NCI-H82 treated with DMSO at 0.1 percent for 48 hours (cell line): ENCODE results near the gene CMC2.

Source experiments
- DNase-seq: peaks from one replicate; lab custom pipeline; 2025; ENCODE audit not compliant: unreplicated experiment; lab: John Stamatoyannopoulos, UW

The CMC2 gene

DNA sequence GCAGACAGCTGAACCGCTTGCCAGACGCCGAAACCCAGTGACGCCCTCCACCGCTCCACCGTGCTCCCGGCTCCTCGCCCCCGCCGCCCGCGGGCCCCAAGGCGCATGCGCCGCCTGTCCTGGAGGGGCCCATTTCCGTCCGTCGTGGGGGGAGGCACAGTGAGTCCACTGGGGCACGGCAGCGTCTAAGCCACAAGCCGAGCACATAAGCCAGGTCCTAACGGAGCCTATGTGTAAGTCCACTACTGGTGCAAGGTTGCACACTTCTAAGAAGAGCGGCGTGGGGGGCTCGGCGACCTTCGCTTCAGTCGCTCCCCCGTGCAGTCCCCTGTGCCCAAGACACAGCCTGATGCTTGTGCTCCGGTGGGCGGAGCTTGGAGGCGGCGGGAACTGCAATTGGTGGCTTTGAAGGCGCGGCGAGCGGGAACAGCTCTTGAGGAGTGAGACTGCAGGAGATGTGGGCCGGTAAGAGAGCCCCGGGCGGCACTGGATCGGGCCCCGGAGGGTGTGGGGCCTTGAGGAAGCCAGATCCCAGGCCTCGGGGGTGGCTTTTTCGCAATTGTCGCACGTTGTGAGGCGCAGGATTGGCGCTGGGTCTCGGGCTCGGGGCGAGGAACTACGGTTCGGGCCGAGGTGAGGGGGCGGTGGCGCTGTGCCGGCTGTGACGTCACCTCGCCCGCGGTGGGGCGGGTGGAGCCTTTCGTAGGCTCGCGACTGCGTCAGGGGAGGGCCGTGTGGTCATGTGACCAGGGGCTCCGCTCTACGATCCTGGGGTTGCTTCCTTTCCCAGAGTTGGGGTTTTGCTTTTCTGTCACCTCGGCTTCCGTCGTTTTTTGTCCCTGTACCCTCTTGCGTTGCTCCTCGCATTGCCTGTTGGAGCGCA lies at the start of gene CMC2, which contains the start of gene CENPN:
TSS of gene CMC2 (minus strand) at position 73 of the 883 bp plus-strand sequence. CDS start 9,491 bp downstream, outside the sequence.
TSS of gene CENPN (plus strand) at position 402 of the 883 bp plus-strand sequence. CDS start 4,726 bp downstream, outside the sequence.
- DNase-seq = peak; percentile 84

DNA sequence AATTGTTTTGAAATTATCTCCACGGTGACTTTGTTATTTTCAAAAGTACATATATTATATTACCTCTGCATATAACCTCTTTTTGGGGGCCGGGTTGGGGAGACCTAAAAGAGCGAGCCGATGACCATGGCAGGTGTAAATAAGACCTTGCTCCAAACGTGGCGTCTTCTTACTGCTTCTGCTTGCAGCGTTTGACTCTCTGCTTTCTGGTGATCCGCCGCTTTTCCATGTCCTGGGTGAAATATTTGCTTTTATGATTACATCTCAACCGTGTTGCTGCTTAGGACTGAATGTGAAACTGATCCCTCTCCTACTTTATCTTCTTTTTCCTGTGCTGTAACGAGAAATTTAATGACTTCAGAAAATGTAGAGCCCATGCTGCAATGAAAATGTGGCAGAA lies 47.1 kb upstream of the CMC2 start:
- DNase-seq = no peak

DNA sequence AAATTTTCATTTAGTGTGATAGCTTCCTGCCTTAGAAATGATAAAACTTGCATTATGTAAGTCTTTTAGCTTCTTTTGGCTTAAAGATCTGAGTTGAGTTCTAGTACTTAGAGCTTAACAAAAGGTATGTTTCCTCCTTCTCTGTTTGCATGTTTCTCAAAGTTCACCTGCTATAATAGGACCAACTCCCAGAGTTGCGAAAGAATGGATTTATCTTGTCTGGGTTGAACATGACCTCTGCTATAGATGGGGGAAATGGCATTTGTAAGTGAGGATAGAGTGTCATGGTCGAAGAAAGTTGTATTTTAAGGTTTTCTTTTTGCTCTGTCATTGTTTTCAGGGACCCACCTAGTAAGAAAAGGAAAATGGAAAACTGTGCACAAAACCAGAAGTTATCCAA lies 36.1 kb upstream of the CMC2 start:
- no peak for DNase-seq

DNA sequence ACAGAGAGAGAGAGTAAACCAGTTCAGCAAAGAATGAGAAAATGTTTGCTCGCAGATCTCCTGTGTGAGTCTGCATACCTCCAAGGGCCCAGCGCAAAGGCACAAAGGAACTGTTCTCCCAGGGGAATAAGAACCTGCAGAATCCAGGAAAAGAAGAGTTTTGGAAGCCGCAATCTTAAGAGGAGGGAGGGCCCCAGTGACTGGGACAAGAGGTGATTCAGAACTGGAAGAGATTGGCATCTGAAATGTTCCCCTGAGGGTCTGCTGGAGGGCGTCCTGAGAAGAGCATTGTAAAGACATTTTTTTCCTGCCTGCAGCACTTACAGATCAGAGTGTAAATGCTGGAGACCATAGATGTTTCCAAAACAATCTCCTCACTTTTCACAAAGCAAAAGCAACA lies 35.0 kb upstream of the CMC2 start:
- no peak for DNase-seq

DNA sequence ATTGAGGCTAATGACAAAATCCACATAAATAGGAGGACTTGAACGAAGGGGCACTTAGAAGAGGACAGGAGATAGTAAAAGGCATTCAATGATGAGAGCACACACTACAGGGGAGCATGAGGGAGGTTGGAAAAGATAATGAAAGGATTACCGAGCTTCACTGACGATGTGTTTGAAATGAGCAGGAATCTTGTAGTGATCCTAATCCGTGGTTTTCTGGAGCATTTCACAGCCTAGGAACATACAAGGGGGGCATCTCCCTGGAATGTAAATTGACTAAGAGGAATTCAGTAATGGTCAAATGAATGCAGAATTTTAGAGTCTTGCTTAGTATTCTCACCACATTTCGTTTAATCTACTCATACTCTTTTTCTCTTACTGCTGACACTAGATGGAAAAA lies 34.2 kb upstream of the CMC2 start:
- no peak for DNase-seq

DNA sequence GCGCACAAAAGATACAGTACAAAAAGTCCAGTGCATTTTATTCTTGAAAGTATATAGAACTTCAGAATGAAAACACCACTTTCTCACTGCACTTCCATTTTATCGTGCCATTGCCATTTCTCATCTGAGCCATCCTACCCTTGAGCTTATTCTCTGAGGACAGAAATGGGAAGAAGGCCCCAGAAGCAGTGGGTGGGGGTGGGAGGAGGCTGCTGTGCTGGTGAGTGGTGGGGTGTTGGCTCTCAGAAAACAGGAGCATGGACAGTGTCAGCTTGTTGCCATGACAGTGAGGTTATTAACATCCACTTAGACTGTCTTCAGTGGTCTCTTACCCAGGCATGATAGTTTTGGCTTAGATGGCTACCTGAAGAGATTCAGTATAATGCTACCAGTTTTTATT lies 33.4 kb upstream of the CMC2 start:
- no peak for DNase-seq

DNA sequence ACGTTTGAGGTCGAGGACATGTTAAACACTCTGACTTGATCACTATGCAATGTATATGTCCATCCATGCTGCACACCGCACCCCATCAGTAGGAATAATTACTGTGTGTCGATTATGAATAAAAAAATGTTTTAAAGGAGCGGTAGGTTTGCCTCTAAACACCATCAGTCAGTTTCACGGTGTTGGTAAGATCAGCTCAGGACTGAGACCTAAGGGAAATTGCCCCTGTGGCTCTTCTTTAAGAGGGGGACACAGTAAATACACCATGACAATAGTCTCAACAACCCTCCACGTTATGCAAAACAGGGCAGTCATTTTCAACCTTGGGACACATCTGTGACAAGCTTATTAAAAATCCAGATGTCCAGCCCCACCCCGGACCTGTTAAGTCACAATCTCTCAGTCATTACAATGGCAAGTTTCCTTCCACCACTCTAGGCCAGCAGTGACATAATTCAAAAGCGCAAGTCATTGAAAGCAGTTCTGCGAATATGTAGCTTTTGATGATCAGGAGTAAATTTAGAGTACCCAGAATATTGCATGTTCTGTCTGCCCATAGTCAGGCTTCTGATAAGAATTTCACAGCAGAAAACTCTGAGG lies 30.2 kb upstream of the CMC2 start:
- no peak for DNase-seq

DNA sequence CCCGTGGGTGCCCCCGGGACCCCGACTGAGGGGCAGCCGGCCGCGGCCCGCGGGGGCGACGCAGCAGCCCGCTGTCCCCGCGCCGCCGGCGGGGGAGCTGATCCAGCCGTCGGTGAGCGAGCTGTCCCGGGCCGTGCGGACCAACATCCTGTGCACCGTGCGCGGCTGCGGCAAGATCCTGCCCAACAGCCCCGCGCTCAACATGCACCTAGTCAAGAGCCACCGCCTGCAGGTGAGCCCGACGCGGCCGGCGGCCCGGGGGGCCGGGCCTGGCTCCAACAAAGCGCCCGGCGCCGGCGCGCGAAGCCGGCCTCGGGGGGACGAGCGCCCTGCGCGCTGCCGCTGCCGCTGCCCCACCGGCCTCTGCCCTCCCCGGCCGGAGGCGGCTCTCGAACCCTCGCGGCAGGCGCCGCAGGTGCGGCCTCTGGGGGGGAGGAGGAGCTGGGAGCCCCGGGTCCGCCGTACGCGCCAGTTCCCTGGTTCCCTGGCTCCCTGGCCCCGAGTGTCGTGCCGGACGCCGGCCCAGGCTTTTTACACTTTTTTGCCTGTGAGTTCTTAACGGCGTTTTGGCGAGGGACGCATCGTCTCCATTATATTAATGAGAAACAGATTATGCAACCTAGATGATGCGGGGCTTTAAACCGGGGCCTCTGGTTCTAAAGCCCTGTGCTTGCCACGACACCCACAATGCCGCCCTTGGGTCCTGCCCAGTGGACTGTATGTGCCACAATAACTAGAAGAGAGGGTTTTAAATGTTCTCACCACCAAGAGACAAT lies 29.5 kb upstream of the CMC2 start:
- DNase-seq = no peak

DNA sequence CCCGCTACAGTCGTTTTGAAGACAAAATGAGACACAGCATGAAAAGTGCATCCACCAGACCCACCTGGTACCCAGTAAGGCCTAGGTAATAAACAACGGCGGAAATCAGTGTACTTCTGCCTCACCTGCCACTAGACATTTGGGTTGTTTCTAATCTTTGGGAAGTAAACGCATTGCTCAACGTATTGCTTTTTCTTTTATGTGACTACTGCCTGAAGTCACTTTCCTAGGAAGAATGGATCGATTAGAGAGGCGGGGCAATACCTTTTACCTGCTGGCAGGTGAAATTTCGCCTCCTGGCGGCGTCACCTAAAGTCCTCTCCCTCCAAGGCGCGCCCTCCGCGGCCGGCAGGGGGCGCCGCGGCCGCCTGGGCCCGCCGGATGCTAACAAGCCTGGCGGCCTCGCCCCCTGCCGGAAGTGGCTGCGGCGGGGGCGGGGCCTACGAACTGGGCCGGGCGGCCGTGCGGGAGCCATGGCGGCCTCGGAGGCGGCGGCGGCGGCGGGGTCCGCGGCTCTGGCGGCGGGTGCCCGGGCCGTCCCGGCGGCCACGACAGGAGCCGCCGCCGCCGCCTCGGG lies 28.8 kb upstream of the CMC2 start, which contains the start of gene ATMIN:
TSS of gene ATMIN (plus strand) at position 445 of the 577 bp plus-strand sequence. CDS start at position 474, 29 bp downstream.
- DNase-seq = peak; percentile 17

DNA sequence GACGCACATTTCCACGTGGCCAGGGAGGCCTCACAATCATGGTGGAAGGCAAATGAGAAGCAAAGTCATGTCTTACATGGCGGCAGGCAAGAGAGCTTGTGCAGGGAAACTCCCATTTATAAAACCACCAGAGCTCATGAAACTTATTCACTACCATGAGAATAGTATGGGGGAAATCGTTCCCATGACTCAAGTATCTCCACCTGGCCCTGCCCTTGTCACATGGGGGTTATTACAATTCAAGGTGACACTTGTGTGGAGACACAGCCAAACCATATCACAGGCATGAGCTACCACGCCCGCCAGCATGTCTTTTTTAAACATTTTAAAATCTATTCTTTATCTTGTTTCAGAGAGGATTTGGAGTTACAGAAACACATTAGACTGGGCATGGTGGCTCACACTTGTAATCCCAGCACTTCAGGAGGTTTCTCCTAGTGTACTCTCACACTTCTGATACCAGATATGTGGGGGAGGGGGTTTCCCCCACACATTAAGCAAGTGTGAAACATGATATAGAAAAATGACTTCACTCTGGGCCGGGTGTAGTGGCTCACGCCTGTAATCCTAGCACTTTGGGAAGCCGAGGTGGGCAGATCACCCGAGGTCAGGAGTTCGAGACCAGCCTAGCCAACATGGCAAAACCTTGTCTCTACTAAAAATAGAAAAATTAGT lies 23.4 kb upstream of the CMC2 start:
- DNase-seq = no peak

DNA sequence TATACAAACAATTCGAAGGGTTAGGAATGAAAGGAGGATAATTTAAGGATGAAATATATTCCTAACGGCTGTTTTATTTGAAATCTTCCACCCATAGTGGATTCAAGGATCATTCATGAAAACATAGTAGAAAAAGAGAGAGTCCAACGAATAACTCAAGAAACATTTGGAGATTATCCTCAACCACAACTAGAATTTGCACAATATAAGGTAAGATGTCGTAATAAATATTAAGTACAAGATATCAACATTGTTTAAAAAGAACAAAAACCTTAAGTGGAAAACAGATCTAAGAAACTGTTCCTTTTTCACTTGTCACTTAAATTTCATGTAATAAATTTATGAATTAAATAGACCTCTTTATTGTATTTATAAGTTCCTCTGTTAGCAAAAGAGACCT lies 19.7 kb upstream of the CMC2 start:
- DNase-seq = no peak

DNA sequence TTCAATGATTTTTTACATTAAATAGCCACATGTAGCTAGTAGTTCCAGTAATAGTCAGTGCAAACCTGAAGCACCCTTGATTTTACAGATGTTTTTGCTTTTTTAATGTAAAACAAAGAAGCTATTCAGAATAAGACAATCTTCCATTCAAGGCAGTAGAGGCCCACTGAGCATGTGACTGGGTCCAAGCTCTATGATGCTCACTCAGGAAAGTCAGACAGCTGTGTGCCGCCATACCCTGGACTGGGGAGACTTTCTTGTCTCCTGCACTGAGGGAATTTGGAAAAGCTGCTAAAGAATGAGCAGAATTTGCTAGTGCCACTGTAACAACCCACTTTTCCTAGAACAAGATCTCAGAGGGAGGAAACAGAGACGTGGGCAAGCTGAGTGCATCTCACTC lies 11.8 kb upstream of the CMC2 start:
- no peak for DNase-seq

DNA sequence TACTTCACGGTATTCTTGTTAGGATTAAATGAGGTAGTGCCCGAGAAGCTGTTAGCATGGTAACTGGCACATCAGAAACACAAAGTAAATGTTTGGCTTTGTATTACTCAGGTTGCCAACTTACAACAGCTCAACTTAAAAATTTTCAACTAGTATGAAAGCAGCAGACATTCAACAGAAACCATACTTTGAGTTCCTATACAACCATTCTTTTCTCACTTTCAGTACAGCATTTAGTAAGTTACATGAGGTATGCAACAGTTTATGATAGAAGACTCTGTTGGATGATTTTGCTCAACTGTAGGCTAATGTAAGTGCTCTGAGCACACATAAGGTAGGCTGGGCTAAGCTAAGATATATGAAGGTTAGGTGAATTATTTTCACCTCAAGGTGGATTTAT lies 8.0 kb upstream of the CMC2 start:
- no peak for DNase-seq

DNA sequence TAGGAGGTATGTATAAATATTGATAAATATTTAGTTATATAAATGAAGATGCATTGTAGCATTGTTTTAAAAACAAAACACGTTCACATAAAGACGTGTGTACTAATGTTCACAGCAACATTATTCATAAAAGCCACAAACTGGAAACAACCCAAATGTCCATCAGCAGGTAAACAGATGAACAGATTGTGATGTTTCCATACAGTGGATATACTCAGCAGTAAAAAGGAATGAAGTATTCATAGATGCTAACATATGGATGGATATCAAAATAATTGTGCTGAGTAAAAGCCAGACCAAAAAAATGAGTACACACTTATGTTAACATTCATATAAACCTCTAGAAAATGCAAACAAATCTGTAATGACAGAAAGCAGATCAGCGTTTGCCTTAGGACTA lies 6.3 kb upstream of the CMC2 start:
- no peak for DNase-seq

DNA sequence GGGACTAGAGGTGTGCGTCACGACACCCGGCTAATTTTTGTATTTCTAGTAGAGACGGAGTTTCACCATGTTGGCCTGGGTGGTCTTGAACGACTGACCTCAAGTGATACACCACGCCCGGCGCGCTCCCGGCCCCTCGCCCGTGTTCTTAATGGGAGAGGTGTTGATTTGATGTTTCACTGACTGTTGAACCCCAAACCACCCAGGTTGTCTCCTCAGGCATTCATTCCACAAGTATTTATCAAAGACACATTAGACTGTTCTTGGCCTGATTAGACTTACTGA lies 1.8 kb upstream of the CMC2 start:
- DNase-seq = no peak

DNA sequence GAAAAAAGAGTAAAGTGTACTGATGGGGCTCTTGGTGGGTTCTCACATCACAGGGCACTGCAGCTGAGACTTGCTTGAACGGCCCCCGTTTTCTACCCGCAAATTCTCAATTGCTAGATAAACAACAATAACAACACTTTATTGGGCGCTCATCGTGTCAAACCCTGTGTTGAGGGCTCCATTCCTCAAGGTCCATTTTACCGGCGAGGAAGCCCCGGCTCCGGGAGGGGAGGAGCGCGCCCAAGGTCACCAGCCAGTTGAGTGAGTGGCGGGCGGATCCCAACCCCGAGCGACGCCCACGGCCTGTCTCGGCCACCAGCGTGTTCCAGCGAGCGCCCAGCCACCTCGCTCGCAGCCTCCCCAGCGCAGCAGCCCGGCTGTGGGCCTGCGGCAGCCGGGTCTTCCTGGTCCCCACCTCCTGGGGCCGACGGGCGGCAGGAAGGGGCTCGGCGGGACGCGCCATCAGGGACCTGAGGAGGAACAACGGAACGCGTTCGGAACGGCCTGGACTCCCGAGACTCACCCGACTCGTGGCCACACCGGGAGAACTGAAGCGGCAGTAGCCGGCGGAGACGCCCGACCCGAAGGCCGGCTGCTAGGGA lies 373 bp downstream of the CMC2 start:
- no peak for DNase-seq

DNA sequence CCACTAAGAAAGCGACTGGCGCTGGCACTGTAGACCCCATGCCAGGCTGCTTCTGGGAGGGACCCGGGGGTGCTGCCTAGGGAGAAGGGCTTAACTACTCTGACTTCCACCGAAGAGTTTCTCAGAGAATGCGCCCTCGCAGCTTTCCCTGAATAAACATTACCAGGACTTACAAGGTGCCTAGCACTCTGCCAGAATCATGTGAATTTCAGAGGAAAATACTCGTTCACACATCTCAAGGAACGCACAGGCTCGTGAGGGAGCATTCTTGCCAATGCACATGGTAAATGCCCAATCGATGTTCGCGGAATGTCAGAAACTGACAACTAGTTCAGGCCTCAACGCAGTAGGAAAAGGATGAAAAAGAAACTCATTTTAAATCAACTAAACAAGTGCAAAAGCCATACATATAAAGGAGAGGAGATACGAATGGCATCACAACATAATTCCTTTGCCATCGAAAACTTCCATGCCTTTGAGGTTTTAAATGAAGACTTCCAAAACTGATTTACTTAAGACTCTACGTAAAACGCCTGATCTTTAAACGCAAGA lies 999 bp downstream of the CMC2 start:
- DNase-seq = no peak

DNA sequence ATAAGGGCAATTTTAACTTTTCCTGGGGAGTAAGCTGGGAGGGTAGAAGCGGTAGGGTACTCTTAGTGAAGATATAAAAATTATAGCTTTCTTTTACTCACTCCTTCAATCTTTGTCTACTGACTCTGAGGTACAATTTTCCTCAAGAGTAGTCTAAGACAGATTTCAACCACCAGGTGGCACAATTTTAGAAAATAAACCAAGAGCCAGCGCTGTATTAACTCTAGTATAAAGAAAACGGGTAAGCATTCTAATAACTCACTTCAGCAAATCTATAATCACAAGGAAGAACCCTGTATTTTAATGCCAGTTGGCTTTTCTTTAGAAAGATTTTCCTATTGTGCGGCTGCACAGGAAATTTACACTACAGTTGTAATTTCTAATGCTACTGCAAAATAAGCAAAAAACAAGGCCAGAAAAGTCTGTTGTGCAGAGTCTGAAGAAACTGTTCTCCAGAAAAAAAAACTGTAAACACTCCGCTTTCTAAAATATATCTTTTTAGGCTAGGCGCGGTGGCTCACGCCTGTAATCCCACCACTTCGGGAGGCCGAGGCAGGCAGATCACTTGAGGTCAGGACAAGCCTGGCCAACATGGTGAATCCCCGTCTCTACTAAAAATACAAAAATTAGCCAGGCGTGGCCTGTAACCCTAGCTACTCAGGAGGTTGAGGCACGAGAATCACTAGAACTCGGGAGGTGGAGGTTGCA lies 1.9 kb downstream of the CMC2 start:
- peak; percentile 47 for DNase-seq

DNA sequence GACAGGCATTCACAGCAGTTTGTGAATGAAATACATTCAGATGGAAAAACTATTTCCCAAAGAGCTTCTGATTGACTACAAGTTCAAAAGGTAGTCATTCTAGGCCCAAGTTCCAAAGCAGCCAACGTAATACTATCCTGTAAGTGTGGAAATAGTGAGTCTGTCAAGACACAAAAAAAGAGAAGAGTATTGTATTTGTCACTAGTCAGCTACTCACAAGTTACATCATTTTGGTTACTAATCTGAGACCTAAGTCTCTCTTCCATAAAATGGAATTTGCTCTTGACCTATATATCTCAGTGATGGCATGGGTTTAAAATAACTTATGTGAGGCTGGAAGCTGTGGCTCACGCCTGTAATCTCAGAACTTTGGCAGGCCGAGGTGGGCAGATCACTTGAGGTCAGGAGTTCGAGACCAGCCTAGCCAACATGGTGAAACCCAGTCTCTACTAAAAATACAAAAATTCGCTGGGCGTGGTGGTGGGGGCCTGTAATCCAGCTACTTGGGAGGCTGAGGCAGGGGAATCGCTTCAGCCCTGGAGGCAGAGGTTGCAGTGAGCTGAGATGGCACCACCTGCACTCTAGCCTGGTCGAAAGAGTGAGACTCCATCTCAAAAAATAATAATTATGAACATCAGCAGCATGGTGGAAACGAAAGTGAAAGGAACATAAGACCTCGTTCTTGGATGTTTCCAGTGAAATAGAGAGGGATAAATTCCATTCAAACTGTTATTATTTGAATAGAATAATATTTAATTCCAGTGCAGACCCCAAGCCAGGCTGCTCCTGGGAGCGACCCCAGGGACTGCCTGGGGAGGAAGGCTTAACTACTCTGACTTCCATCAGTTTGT lies 2.9 kb downstream of the CMC2 start:
- no peak for DNase-seq
